Neural crest cell (in vitro differentiated cells): Measurements from ENCODE around the gene GALNT9. TPM values are rescaled to one million over a fixed set of nuclear protein-coding genes. Genes with fewer than 3 reads are reported as not detected.

Experiments
- DNase-seq: peaks from one replicate; pipeline ENCODE4 v3.0.0; 2021; ENCODE audit warnings: low read depth, mixed read lengths, low spot score
- H3K27ac Mint-ChIP-seq: one replicate; pipeline ENCODE4 v1.8.0; 2021; ENCODE audit warnings: mild to moderate bottlenecking, mixed read lengths; ENCODE audit not compliant: unreplicated experiment
- H3K27me3 Mint-ChIP-seq: 2 replicates; pipeline ENCODE4 v1.8.0; 2021; ENCODE audit warnings: low read depth, mild to moderate bottlenecking, mixed read lengths
- H3K36me3 Mint-ChIP-seq: 2 replicates; pipeline ENCODE4 v1.8.0; 2021; ENCODE audit warnings: low read depth, mild to moderate bottlenecking, mixed read lengths
- H3K4me1 Mint-ChIP-seq: 2 replicates; pipeline ENCODE4 v1.8.0; 2021; ENCODE audit warnings: mixed read lengths
- H3K4me3 Mint-ChIP-seq: one replicate; pipeline ENCODE4 v1.8.0; 2021; ENCODE audit warnings: mild to moderate bottlenecking, mixed read lengths
- H3K9me3 Mint-ChIP-seq: 2 replicates; pipeline ENCODE4 v1.8.0; 2021; ENCODE audit warnings: mixed read lengths
- total RNA-seq: library from RNA; stranded (reverse); gene quantifications from 2 replicates; pipeline ENCODE4 v1.2.1, GENCODE V29; 2021
- TF ChIP-seq, protein P1 (sequence below): fragments of 200-600 bp; sonication (generic); conservative IDR thresholded peaks from 2 replicates; pipeline ENCODE4 v1.5.0; 2021; ENCODE audit warnings: antibody characterized with exemption, mild to moderate bottlenecking

Gene GALNT9
- total RNA-seq, 1 donor from 2014 or later: 1.3 TPM

GRCh38 chr12:132329720-132330548, 545 bp upstream of the GALNT9 start:
- Mint-ChIP-seq H3K27me3 (peaks cover 79% of the 10 kb centered on the region), H3K4me3 (peak overlapping the region; percentile 9), H3K36me3 (no peaks in the 10 kb centered on the region), H3K4me1 (peaks cover 13% of the 10 kb centered on the region), H3K9me3 (no peaks in the 10 kb centered on the region), H3K27ac (no peak overlapping the region)
- TF ChIP-seq, protein P1, sequence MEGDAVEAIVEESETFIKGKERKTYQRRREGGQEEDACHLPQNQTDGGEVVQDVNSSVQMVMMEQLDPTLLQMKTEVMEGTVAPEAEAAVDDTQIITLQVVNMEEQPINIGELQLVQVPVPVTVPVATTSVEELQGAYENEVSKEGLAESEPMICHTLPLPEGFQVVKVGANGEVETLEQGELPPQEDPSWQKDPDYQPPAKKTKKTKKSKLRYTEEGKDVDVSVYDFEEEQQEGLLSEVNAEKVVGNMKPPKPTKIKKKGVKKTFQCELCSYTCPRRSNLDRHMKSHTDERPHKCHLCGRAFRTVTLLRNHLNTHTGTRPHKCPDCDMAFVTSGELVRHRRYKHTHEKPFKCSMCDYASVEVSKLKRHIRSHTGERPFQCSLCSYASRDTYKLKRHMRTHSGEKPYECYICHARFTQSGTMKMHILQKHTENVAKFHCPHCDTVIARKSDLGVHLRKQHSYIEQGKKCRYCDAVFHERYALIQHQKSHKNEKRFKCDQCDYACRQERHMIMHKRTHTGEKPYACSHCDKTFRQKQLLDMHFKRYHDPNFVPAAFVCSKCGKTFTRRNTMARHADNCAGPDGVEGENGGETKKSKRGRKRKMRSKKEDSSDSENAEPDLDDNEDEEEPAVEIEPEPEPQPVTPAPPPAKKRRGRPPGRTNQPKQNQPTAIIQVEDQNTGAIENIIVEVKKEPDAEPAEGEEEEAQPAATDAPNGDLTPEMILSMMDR: no peak
- no peak for DNase-seq

GRCh38 chr12:132328282-132329029, 933 bp downstream of the GALNT9 start:
- Mint-ChIP-seq H3K9me3 (no peaks in the 10 kb centered on the region), H3K36me3 (no peaks in the 10 kb centered on the region), H3K4me3 (no peak overlapping the region), H3K4me1 (peaks cover 13% of the 10 kb centered on the region), H3K27ac (no peak overlapping the region), H3K27me3 (peaks cover 72% of the 10 kb centered on the region)
- no peak for DNase-seq
- TF ChIP-seq, protein P1: no peak

GRCh38 chr12:132327336-132328171, 1.8 kb downstream of the GALNT9 start:
- DNase-seq: no peak
- peaks cover 74% of the 10 kb centered on the region for H3K27me3 Mint-ChIP-seq
- no peaks in the 10 kb centered on the region for H3K9me3 Mint-ChIP-seq
- H3K4me1 Mint-ChIP-seq: peaks cover 13% of the 10 kb centered on the region
- H3K36me3 Mint-ChIP-seq: no peaks in the 10 kb centered on the region
- TF ChIP-seq, protein P1: no peak
- no peak overlapping the region for H3K27ac Mint-ChIP-seq
- no peak overlapping the region for H3K4me3 Mint-ChIP-seq

DNA sequence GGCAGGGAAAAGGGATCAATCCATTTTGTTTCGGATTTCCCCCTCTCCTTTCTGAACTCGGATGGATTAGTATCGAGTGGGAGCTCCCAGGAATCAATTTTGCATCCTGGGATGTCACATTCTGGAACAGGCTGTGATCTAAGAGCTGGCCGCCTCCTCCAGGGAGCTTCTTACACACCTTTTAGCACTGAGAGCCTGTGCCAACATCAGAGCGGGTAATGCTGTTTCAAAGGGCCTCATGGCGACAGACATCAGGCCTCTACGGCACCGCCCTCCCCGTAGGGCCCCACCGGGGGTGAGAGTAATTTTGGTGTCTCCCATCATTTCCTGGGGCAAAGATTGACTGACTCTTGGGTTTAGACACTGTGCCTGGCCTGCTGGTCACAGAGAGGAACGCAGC, 2.7 kb downstream of the GALNT9 start:
- no peak for DNase-seq
- Mint-ChIP-seq H3K4me3 (no peak overlapping the region), H3K27ac (no peak overlapping the region), H3K4me1 (peaks cover 13% of the 10 kb centered on the region), H3K27me3 (peaks cover 67% of the 10 kb centered on the region), H3K9me3 (no peaks in the 10 kb centered on the region), H3K36me3 (no peaks in the 10 kb centered on the region)
- TF ChIP-seq, protein P1: no peak

GRCh38 chr12:132325733-132326130, 3.7 kb downstream of the GALNT9 start:
- H3K36me3 Mint-ChIP-seq: no peaks in the 10 kb centered on the region
- H3K4me3 Mint-ChIP-seq: no peak overlapping the region
- H3K27ac Mint-ChIP-seq: no peak overlapping the region
- no peaks in the 10 kb centered on the region for H3K9me3 Mint-ChIP-seq
- no peak for DNase-seq
- H3K27me3 Mint-ChIP-seq: peaks cover 58% of the 10 kb centered on the region
- TF ChIP-seq, protein P1: no peak
- peaks cover 12% of the 10 kb centered on the region for H3K4me1 Mint-ChIP-seq
